ENCODE data around the gene EXOC2.

DNA sequence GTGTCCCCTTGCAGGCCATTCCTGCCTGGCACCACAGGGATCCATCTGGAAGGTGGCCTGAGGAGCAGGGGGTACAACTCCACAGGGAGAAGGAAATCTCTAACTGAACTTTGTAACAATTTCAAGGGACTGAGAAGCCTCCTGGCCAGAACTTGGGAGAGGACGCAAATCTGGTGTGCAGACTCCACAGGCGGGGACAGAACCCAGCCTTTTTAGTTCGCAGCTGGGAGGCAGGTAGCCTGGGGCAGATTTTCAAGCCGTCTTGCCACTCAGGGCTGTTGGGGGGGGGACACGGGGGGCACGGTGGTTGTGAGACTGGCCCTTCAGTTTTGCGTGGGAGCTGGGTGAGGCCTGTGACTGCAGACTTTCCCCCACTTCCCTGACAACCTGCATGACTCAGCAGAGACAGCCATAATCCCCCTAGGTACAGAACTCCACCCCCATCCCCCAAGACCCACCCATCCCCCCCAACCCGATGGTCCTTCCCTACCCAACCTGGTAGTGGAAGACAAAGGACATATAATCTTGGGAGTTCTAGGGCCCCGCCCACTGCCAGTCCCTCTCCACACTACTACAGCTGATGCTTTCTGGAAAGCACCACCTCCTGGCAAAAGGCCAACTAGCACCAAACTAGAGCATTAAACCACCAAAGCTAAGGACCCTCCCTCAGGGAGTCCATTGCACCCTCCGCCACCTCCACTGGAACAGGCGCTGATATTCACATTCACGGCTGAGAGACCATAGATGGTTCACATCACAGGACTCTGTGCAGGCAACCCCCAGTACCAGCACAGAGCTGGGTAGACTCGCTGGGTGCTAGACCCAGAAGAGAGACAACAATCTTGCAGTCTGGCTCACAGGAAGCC is 33.0 kb downstream of the EXOC2 start:
- TF ChIP-seq, protein P1, sequence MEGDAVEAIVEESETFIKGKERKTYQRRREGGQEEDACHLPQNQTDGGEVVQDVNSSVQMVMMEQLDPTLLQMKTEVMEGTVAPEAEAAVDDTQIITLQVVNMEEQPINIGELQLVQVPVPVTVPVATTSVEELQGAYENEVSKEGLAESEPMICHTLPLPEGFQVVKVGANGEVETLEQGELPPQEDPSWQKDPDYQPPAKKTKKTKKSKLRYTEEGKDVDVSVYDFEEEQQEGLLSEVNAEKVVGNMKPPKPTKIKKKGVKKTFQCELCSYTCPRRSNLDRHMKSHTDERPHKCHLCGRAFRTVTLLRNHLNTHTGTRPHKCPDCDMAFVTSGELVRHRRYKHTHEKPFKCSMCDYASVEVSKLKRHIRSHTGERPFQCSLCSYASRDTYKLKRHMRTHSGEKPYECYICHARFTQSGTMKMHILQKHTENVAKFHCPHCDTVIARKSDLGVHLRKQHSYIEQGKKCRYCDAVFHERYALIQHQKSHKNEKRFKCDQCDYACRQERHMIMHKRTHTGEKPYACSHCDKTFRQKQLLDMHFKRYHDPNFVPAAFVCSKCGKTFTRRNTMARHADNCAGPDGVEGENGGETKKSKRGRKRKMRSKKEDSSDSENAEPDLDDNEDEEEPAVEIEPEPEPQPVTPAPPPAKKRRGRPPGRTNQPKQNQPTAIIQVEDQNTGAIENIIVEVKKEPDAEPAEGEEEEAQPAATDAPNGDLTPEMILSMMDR (IDR thresholded peaks at IDR 0.05): no peak
- TF ChIP-seq POLR2A (IDR thresholded peaks at IDR 0.05): no peak

All from breast epithelium (tissue), 3 donors.